GM18511 (cell line): Measurements from ENCODE around the gene PRC1.
"Not testable (repeated sequence)": the region's sequence is repeated elsewhere in the genome, so short reads cannot be mapped to it uniquely, and the experiment has no call there.

Source experiments
- ATAC-seq: cut with Tn5 transposase; IDR thresholded peaks from one replicate; pipeline ENCODE4 v1.9.1; 2021; ENCODE audit warnings: mild to moderate bottlenecking, moderate library complexity; ENCODE audit not compliant: unreplicated experiment

The PRC1 gene, protein sequence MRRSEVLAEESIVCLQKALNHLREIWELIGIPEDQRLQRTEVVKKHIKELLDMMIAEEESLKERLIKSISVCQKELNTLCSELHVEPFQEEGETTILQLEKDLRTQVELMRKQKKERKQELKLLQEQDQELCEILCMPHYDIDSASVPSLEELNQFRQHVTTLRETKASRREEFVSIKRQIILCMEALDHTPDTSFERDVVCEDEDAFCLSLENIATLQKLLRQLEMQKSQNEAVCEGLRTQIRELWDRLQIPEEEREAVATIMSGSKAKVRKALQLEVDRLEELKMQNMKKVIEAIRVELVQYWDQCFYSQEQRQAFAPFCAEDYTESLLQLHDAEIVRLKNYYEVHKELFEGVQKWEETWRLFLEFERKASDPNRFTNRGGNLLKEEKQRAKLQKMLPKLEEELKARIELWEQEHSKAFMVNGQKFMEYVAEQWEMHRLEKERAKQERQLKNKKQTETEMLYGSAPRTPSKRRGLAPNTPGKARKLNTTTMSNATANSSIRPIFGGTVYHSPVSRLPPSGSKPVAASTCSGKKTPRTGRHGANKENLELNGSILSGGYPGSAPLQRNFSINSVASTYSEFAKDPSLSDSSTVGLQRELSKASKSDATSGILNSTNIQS

DNA sequence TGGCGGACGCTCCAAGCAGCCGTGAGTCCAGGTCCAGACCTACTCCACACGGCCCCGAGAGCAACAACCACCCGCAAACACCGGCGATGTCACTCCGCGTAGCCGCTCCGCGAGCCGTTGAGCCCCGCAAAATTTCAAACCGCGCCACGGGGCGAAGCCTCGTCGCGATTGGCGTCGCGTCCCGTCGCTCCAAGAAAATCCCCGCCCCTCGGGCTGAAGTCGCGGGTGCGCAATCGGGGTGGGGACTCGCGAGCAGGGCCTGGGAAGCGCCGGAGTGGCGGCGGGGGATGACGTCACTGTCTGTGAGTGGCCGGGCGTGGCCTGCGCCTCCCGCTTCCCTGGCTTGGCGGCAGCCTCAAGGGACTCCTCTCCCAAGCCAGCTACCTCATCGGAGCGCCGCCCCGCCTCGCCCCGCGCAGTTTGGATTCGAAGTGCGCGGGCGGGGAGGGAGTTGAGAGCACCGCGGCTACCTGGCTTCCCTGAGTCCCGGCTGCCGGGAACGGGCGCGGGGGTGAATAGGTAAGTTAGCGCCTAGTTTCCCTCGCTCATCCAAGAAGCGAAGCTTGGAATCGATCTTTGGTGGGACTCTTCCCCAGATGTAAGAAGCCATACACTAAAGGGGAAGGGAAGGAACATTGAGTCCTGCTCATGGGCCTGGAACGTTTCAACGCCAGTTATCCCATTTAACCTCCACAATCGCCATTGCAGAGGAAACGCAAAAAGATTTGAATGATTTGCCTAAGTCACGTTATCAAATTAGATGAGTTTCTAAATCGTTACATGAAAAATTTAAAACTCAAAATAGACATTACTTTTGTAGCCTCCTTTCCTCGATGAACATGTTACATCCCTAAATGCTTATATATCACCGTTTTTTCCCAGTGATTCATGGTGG is at the start of gene PRC1:
PRC1 (minus strand) TSS at position 119 of the 895 bp plus-strand sequence; CDS start at position 1, 118 bp downstream.
- peak; percentile 94 for ATAC-seq

DNA sequence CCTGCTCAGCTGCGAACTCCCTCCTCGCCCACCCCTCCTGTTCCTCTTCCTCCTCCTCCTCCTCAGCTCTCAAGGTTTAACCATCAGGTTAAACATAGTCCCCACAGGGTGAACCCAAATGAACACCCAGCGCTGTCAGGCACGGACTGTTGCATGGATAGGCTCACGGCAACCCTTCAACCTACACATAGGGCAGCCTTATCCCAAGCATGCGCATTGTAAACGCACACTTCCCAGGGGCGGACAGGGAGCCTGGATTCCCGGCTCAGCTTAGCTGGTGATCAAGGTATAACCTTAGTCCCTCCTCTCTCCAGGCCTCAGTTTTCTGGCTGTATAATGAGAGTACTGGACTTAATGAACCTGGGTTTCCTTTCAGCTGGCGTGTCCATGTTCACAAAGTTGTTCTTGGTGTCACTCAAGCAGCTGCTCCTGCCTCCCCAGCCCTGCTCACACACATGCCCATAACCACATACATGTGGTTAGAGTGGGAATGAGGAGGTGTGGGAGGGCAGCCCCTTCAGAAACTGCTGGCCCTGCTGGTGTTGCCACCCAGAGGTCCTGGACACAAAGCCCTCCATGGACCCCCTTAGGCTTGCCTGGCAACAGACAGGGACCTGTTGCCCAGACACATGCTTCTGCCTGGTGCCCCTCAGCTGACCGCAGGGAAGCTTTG is 49.0 kb upstream of the PRC1 start:
- ATAC-seq: no peak

DNA sequence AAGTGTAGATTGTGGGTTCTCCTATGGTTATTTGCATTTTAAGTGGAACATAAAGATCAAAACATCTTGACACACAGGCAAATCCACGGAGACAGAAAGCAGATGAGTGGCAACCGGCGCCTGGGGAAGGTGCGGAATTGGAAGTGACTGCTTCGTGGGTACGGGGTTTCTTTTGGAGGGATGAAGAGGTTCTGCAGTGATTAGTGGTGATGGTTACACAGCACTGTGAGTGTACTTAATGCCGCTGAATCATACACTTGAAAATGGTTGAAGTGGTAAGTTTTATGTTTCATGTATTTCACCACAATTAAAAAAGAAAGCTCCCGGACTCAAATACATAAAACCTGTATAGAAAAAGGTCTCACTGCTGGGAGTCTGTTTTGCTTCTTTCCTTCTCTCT is 46.5 kb upstream of the PRC1 start:
- ATAC-seq: no peak

DNA sequence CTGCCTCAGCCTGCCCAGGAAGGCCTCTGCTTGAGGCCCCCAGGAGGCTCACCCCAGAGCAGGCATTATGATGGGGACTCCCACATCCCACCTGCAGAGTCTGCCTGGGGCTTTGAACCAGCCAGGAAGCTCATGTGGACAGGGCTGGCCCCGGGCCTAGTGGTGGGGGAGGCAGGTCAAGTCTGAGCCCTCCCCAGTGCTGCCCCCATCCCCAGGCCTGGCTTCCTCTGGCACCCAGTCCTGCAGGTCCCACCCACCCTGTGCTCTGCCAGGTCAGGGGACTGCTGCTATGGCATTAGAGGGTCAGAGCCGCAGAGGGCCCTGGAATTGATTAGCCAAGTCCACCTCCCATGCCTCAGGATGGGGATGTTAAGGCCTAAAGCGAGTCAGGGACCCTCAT is 45.7 kb upstream of the PRC1 start:
- no peak for ATAC-seq

DNA sequence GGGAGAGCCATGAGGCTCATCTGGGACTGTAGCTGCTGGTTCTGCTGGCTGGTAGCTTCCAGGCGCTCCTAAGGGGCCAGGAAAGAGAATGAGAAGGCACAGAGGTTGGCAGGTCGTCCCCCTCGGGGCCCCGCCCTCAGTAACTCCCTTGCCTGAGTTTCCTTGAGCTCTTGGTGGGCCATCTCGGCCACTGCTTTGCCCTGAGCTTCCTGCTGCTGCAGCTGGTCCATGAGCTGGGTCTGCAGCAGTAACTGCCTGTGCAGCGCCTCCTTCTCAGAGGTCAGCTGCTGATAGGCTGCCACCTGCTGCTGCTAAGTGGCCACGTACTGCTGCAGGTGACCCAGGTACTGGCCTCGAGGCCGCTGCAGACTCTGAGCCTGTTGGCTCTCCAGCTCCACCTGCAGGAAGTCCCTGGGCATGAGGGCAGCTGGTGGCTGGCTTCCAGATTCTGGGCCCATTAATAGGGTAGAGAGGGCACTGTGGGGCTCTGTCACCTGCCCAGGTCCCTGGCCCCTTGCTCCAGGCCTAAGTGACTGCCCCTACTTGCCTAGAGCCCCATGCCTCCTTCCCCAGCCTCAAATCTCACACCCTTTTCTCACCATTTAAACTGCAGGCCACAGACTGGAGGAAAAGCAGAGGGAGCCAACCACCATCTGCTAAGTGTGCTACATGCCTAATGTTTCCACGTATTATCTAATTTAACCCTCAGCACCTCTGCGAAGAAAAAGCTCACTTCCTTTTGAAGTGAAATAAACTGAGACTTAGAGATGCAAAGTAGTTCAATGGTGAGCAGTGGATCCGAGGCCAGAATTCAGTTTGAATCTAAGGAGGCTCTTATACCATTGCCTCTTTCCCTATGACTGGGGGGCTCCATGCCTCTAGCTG is 38.8 kb upstream of the PRC1 start:
- peak; percentile 72 for ATAC-seq

DNA sequence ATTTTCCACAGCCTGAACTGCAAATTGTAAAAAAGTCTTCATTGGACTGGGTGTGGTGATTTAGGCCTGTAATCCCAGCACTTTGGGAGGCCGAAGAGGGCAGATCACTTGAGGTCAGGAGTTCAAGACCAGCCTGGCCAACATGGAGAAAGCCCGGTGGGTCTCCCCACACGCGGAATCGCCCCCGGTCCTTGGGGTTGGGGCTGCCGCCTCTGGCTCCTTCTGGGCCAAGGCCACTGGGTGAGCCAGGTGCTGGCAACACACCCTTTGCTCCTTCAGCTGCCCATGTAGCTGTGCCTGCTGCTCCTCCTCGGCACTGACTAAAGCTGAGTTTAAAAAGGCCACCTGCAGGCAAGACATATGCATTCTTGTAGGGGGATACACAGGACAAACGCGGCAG is 37.5 kb upstream of the PRC1 start:
- ATAC-seq: no peak

DNA sequence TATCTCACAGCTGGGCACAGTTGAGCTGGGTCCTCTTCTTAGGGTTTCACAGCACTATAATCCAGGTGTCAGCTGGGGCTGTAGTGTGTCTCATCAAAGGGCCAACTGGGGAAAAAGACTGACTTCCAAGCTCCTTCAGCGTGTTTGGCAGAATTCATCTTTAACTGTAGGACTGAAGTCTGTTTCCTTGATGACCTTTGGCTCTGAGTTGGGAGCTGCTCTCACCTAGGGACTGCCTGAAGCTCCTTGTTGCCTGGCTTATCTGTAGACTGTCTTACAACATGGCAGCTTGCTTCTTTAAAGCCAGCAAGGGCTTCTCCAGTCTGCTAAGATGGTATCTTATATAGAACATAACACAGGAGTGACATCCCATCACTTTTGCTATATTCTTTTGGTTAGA is 33.3 kb upstream of the PRC1 start:
- ATAC-seq: no peak

DNA sequence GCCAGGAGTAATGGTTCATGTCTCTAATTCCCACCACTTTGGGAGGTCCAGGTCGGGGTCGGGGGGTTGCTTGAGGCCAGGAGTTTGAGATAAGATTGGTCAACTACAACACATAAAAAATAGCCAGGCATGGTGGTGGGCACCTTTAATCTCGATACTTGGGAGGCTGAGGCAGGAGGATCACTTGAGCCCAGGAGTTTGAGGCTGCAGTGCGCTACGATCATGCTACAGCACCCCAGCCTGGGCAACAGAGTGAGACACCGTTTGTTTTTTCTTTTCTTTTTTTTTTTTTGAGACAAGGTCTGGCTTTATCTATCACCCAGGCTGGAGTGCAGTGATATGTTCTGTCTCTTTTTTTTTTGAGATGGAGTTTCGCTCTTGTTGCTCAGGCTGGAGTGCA is 29.4 kb upstream of the PRC1 start:
- no peak for ATAC-seq

DNA sequence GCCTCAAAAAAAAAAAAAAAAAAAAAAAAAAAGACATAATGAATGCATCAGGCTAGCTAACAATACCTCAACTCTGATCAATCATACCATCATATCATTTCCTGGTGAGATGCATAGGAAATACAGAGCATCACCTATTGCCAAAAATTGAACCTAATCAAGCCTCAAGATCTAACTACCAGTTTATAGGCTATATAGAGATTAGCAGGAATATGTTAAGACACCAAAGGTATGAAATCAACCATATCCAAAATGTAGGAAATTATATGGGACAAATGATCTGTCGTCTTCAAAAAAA is 28.4 kb upstream of the PRC1 start:
- ATAC-seq: no peak

DNA sequence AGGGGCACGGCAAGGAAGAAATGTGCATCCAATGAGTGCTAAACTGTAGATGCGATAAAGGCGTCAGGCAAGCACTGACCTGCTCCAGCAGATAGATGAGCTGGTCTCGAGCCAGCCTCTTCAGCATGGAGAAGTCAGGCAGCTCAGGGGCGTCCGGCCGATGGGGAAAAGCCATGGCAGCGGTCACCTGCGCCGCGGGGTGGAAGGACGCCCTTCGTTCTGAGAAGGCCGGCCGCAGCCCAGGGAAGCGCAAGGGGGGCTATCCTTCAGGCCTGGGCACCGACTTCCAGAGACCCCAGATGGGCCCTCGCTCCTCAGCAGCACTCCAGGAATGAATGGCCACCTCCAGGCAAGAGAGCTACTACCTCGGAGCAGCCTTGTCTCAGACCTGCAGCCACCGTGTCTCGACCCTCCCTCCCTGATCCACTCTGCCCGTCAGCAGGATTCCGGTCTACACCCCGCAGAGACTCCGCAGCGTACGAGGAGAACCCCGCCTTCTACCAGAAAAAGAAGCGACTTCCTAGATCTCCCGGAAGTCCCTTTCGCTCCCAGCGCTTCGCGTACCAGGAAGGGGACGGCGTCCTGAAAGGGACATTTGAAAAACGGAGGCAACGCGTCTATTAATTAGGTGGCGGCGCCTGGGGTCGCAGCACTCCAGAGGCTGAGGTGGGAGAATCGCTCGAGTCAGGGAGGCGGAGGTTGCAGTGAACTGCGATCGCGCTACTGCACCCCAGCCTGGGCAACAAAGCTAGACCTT is 27.9 kb upstream of the PRC1 start, which contains the start of gene VPS33B:
VPS33B (minus strand) TSS at position 520 of the 757 bp plus-strand sequence; CDS start at position 175, 345 bp downstream.
- peak; percentile 74 for ATAC-seq

DNA sequence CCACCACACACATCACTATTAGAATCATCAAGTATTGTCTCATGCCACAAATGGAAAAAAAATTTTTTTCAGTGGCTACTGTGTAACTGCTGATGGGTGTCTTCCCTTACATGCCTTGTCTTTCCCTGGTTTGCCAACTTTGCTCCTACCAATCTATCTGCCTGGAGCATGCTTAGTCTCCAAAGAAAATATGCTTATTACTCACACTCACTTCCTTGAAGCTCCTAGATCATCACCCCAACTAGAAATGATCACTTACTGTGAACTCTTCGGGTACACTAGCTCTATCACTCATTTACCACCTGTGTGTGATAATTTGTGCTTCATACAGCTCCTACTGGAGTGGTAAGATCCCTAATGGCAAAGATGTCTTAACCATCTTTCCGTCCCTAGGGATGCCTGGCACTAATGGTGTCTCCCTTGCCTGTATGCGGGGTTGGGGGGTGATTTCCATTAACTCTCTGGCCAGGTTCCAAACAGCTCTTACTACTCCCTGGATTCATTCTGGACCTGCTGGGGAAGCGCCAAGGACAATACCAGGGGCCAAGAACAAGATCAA is 27.3 kb upstream of the PRC1 start:
- peak; percentile 1 for ATAC-seq

DNA sequence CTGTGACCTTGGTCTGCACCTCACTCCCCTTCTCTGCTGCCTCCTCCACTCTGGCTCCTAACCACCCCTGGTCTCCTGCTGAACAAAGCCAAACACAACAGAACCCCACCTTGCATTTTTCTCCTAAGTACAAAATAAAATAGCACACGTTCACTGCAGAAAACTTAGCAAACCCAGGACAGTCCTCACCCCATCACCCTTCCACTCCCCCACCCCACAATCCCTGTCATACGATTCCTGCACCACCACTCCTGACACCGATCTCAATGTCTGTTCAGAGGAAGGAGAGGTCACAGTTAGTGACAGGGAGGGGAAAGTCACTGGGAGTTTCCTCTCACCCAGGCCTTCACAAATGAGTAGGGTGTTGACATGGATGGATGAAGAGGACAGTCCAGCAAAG is 23.8 kb upstream of the PRC1 start:
- no peak for ATAC-seq

DNA sequence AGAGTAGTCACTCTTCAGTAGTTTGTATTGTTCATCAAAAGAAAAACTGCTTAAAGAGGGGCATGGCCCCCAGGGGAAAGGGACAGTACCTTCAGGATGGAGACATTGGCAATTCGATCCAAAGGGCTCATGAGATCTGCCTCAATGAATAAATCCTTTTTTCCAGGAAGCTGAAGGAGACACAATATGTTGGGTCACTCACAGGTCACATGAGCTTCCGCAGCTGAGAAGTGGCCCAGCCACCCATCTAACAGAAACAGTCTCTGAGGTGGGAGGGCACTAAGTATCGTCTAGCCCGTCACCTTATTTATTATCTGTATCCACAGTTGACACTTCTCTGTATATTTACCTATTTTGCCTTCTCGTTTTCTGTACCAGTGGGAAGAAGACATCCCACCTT is 23.4 kb upstream of the PRC1 start:
- ATAC-seq: no peak

DNA sequence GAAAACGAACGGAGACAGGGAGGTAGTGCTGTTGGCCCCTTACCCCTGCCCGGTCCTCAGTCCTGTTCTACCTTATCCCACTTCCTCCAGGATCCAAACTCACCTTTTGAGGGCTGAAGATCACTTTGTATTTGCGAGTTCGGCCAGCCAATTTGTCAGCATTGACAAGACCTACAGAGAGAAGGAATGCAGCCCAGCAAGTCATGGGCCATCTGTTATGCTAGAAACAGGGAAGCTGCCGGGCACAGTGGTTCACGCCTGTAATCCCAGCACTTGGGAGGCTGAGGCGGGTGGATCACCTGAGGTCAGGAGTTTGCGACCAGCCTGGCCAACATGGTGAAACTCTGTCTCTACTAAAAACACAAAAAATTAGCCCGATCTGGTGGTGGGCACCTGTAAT is 19.4 kb upstream of the PRC1 start:
- ATAC-seq: not testable (repeated sequence)

DNA sequence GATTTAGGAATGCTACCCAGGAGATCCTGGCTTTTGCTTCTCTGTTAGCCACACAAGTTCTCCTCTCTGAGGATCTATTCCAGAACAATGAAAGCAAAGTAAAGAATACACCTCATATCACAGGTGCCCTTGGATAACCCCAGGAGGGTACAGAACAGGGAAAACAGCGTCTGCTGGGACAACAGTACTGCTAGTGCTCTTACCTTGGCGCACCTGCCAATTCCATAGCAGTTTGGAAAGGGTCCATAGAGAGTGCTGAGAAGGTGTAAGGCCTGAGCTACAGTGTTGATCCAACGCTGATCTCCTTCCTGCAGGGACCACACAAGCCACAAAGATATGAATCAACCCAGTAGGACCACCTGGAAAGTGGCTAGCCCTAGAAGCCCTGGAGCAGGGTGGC is 12.9 kb upstream of the PRC1 start:
- no peak for ATAC-seq

DNA sequence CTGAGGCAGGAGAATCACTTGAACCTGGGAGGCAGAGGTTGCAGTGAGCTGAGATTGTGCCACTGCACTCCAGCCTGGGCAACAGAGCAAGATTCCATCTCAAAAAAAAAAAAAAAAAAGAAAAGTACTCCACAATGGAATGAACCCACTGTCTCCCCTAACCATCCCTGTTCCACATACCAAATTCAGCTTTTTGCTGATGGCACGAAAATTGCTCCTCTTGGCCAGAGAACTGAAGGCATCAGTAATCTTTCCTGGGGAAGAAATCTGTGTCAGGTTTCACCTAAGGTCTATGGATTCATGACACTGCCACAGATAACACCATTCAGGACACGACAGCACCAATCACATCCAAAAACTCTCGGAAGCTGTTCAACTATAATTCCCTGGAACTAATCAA is 6.9 kb upstream of the PRC1 start:
- no peak for ATAC-seq

DNA sequence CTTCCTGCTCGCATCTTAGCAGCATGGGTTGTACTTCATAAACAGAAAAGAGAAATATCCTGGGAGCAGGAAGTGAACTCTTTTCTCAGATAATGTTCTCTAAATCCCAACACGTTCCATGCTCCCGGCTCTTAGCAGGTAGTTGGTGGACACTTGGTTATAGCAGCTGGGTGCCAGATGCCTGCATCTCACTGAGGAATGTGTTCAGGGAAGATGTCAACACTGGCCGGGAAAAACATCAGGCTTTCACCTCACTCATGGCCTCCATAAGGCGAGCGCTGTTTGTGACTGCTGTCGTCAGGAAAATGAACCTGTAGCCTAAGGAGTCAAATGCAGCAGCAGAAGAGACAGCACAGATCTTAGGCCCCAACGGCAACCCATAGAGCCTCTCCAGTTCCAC is 4.4 kb upstream of the PRC1 start:
- ATAC-seq: no peak

DNA sequence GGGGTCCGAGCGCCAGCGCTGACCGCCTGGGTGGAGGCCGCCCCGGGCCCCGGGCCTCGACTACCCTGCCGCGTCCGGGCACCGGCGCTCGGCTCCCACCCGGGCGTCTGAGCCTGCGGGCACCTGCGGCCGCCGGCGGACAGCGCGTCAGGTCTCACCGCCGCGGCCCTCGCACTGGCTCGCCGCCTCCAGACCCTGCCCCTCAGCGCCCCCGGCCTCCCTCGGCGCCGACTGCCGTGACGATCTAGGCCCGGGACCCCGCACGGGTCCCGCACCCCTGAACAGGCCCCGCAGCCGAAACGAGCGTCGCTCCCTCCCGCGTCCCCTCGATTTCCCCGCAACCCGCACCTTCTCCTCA is 297 bp downstream of the PRC1 start:
- ATAC-seq: peak; percentile 19

DNA sequence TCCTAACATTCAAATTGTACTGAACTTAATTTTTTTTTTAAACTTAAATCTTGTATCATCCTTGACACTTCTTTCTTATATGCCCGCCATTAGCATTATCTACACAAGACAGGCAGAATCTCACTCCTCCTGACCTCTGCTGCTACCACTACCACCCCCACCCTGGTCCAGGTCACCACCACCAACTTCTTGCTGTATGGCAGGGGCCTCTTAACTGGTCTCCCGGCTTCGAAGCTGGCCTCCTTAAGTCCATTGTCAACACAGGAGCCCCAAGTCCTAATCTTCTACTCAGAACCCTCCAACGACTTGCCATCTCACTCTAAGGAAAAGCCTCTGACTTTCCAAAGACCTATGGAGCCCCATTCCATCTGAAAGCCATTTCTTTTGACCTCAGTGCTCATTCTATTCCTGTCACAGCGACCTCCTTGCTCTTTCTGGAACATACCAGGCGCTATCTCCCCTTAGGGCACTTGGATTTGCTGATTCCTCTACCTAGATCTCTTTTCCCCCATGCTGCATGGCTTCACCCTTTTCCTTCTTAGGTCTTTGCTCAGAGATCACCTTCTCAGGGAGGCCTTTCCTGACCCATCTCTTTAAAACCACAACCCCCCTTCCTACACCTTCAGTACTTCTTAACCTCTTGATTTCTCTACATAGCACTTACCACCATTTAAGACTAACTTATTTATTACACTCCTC is 2.6 kb downstream of the PRC1 start:
- ATAC-seq: no peak
